ENCODE data around the gene STK26. TPM values are rescaled to one million over a fixed set of nuclear protein-coding genes. Genes with fewer than 3 reads are reported as not detected.

Gene STK26
- total RNA-seq, 1 experiment from 2014 or later = 17.5 TPM

GRCh38 chrX:132023896-132024386, 839 bp downstream of the STK26 start:
- Mint-ChIP-seq H3K27ac (ENCODE audit: low read depth, unreplicated experiment) (peak overlapping the region; percentile 80), H3K4me1 (ENCODE audit: insufficient read depth, unreplicated experiment) (peaks cover 6% of the 10 kb centered on the region), H3K4me3 (ENCODE audit: unreplicated experiment) (peak overlapping the region; percentile 85), H3K36me3 (ENCODE audit: insufficient read depth, unreplicated experiment) (no peaks in the 10 kb centered on the region), H3K27me3 (ENCODE audit: insufficient read depth, unreplicated experiment) (peaks cover 41% of the 10 kb centered on the region), H3K9me3 (ENCODE audit: unreplicated experiment) (no peaks in the 10 kb centered on the region)
- no TSS peak for BruUV-seq (replicated peaks)
- ChIA-PET CTCF (interaction anchor here (0.6 to 1.2 kb wide), 2 partner anchors 149 to 333 kb away, joined by 3 read pairs; no protein-coding TSS in a partner anchor), POLR2A (interaction anchor here (1.0 to 2.6 kb wide), 6 partner anchors 12 to 195 kb away, joined by 3 to 18 read pairs (median 5); partner anchors contain the start of gene RAP2C)
- TF ChIP-seq CTCF (IDR thresholded peaks at IDR 0.05; ENCODE audit: unreplicated experiment) = no peak
- intact Hi-C loops (cut with micrococcal nuclease) = no loop called here
- DNase-seq (ENCODE audit: unreplicated experiment) = peak; percentile 32

DNA sequence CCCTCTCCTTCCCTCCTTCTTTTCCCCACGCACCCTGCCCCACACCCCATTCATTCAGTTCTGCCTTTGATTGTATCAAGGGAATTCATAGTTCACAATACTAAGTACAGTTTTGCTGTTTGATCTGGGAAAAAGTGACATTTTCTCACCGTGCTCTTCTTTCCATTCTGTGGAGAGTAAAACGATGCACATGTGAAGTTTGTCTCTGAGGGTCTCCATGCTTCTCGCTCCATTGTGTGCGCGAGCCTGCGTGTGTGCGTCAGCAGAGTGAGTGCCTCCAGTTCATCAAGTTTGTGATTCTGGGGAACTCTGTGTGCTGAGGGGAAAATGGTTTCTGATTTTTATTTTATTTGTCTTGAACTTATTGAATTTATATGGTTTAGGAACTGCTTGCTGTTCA, 1.9 kb downstream of the STK26 start:
- BruUV-seq (replicated peaks) = no TSS peak
- POLR2A ChIA-PET = interaction anchor here (1.3 to 1.5 kb wide), 2 partner anchors 36 to 43 kb away, joined by 3 to 5 read pairs; no protein-coding TSS in a partner anchor
- CTCF ChIA-PET = interaction anchor here (1.2 kb wide), 1 partner anchor 148 kb away, joined by 3 read pairs; no protein-coding TSS in a partner anchor
- no peaks in the 10 kb centered on the region for H3K36me3 Mint-ChIP-seq (ENCODE audit: insufficient read depth, unreplicated experiment)
- intact Hi-C loops (cut with micrococcal nuclease) = no loop called here
- H3K27ac Mint-ChIP-seq (ENCODE audit: low read depth, unreplicated experiment) = peak overlapping the region; percentile 26
- TF ChIP-seq CTCF (IDR thresholded peaks at IDR 0.05; ENCODE audit: unreplicated experiment) = no peak
- peak overlapping the region; percentile 49 for H3K4me3 Mint-ChIP-seq (ENCODE audit: unreplicated experiment)
- peaks cover 52% of the 10 kb centered on the region for H3K27me3 Mint-ChIP-seq (ENCODE audit: insufficient read depth, unreplicated experiment)
- H3K4me1 Mint-ChIP-seq (ENCODE audit: insufficient read depth, unreplicated experiment) = peaks cover 7% of the 10 kb centered on the region
- no peaks in the 10 kb centered on the region for H3K9me3 Mint-ChIP-seq (ENCODE audit: unreplicated experiment)
- no peak for DNase-seq (ENCODE audit: unreplicated experiment)

- no peak for DNase-seq (ENCODE audit: unreplicated experiment)
- Mint-ChIP-seq H3K4me1 (ENCODE audit: insufficient read depth, unreplicated experiment) (peaks cover 10% of the 10 kb centered on the region), H3K27me3 (ENCODE audit: insufficient read depth, unreplicated experiment) (peaks cover 74% of the 10 kb centered on the region), H3K27ac (ENCODE audit: low read depth, unreplicated experiment) (no peak overlapping the region), H3K36me3 (ENCODE audit: insufficient read depth, unreplicated experiment) (peaks cover 6% of the 10 kb centered on the region), H3K4me3 (ENCODE audit: unreplicated experiment) (no peak overlapping the region), H3K9me3 (ENCODE audit: unreplicated experiment) (no peaks in the 10 kb centered on the region)
- intact Hi-C loops (cut with micrococcal nuclease) = no loop called here
- ChIA-PET POLR2A (no interaction called here), CTCF (no interaction called here)
- BruUV-seq (replicated peaks) = no TSS peak
- no peak for TF ChIP-seq CTCF (IDR thresholded peaks at IDR 0.05; ENCODE audit: unreplicated experiment)
Observed at GRCh38 chrX:132030264-132030663, 7.2 kb downstream of the STK26 start.

DNA sequence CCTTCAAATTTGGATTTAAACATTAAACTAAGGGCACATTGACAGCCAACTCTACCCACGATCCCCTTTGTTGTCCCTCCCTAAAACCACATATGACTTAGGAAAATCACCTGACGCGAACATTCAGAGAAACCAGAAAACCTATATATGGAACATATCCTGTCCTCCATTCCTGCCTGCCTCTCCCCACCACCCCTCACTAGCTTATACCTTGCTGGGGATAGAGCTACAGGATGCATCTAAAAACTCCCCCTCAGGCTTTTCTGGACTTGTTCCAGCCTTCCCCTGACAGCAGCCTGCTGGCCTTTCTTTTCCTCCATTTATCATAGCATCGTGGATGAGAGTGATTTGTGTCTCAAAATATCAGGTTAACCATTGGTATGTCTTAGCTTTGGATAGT, 8.8 kb downstream of the STK26 start:
- H3K4me1 Mint-ChIP-seq (ENCODE audit: insufficient read depth, unreplicated experiment) = peaks cover 10% of the 10 kb centered on the region
- H3K36me3 Mint-ChIP-seq (ENCODE audit: insufficient read depth, unreplicated experiment) = peaks cover 6% of the 10 kb centered on the region
- no peaks in the 10 kb centered on the region for H3K9me3 Mint-ChIP-seq (ENCODE audit: unreplicated experiment)
- no peak for DNase-seq (ENCODE audit: unreplicated experiment)
- no peak overlapping the region for H3K4me3 Mint-ChIP-seq (ENCODE audit: unreplicated experiment)
- BruUV-seq (replicated peaks) = no TSS peak
- POLR2A ChIA-PET = no interaction called here
- peaks cover 85% of the 10 kb centered on the region for H3K27me3 Mint-ChIP-seq (ENCODE audit: insufficient read depth, unreplicated experiment)
- CTCF ChIA-PET = no interaction called here
- H3K27ac Mint-ChIP-seq (ENCODE audit: low read depth, unreplicated experiment) = no peak overlapping the region
- no peak for TF ChIP-seq CTCF (IDR thresholded peaks at IDR 0.05; ENCODE audit: unreplicated experiment)
- intact Hi-C loops (cut with micrococcal nuclease) = no loop called here

All from MCF 10A (cell line).